ENCODE results near the gene ULK1.
"Not testable (repeated sequence)": the region's sequence is repeated elsewhere in the genome, so short reads cannot be mapped to it uniquely, and the experiment has no call there.

ULK1 gene

GRCh38 chr12:131943876-131944275 lies 49.5 kb downstream of the ULK1 start:
- TF ChIP-seq, protein P1, sequence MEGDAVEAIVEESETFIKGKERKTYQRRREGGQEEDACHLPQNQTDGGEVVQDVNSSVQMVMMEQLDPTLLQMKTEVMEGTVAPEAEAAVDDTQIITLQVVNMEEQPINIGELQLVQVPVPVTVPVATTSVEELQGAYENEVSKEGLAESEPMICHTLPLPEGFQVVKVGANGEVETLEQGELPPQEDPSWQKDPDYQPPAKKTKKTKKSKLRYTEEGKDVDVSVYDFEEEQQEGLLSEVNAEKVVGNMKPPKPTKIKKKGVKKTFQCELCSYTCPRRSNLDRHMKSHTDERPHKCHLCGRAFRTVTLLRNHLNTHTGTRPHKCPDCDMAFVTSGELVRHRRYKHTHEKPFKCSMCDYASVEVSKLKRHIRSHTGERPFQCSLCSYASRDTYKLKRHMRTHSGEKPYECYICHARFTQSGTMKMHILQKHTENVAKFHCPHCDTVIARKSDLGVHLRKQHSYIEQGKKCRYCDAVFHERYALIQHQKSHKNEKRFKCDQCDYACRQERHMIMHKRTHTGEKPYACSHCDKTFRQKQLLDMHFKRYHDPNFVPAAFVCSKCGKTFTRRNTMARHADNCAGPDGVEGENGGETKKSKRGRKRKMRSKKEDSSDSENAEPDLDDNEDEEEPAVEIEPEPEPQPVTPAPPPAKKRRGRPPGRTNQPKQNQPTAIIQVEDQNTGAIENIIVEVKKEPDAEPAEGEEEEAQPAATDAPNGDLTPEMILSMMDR (IDR thresholded peaks at IDR 0.05; ENCODE audit: insufficient read depth, missing control alignments) = no peak
- DNase-seq (ENCODE audit: insufficient read length, low spot score) (no peak), FAIRE-seq (no peak)

DNA sequence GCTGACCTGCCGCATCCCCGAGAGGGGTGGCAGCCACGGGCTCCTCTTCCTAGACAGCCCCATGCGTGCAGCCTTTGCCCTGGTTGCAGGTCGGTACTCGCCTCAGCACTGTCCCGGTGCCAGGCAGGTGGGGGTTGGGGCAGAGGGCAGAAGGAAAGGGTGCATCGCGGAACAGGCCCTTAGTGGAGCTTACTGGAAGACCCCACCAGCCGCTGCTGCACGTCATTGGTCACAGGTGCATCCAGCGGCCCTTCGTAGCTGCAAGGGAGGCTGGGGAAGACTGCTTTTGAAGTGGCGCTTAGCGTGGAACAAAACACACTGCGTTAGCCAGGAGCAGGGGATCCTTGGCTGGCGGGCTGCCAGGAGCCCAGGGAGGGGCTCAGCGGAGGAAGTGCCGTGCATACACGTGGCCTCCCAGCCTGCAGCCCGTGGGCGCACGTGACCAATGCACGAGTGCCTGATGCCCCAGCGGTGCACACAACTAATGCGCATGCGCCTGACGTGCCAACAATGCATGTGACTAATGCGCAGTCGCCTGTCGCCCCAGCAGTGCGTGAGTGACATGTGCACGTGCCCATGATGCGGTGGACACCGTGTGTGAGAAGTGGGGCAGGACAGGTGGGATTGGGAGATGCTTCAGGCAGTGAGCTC lies 50.3 kb downstream of the ULK1 start:
- no peak for FAIRE-seq
- TF ChIP-seq, protein P1 (IDR thresholded peaks at IDR 0.05; ENCODE audit: insufficient read depth, missing control alignments) = no peak
- DNase-seq (ENCODE audit: insufficient read length, low spot score) = no peak

DNA sequence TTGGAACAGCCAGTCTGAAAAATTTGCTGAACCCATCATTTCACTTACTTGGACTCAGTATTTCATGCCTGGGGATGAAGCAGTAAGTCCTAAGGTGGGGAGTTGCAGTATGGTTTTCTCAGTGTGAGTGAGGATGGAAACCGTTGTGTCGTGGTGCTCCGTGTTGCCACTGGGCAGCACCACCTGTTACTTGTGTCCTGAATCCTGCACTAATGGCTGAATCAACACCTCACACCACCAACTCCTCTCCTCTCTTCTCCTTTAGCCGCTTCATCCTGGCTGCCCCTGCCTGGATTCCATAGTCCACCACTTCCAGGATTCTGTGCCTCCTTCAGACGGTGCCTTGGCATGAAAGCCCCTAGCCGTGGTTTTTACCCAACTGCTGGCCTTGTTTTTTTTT lies 52.3 kb downstream of the ULK1 start:
- TF ChIP-seq, protein P1 (IDR thresholded peaks at IDR 0.05; ENCODE audit: insufficient read depth, missing control alignments) = no peak
- no peak for FAIRE-seq
- no peak for DNase-seq (ENCODE audit: insufficient read length, low spot score)

DNA sequence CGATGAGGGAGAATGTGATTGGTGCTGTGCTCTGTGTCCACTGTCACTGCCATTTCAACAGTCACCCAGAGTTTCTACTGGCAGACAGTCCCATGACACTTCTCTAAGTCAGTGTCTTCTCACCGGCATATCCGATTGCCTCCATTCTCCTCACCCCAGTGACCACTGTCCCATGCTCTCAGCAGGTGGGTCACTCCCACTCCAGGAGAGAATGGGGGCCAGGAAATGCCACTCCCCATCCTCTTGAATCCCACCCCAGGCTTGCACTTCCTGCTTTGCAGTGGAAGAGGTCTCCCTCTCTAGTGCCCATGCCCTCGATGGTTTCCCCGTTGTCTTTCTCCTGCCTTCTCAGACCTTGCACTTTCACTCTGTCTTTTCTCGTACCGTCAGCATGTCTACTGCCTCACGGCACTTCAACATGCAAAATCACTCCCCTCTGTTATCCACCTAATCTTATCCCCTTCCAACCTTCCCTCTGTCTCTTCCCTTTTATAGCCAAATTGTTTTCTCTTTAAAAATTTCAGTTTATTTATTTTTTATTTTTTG lies 53.1 kb downstream of the ULK1 start:
- FAIRE-seq (no peak), DNase-seq (ENCODE audit: insufficient read length, low spot score) (no peak)
- TF ChIP-seq, protein P1 (IDR thresholded peaks at IDR 0.05; ENCODE audit: insufficient read depth, missing control alignments) = no peak

- TF ChIP-seq, protein P1 (IDR thresholded peaks at IDR 0.05; ENCODE audit: insufficient read depth, missing control alignments) = no peak
- DNase-seq (ENCODE audit: insufficient read length, low spot score) = no peak
- no peak for FAIRE-seq
Observed at GRCh38 chr12:131948166-131948712, 53.8 kb downstream of the ULK1 start.

DNA sequence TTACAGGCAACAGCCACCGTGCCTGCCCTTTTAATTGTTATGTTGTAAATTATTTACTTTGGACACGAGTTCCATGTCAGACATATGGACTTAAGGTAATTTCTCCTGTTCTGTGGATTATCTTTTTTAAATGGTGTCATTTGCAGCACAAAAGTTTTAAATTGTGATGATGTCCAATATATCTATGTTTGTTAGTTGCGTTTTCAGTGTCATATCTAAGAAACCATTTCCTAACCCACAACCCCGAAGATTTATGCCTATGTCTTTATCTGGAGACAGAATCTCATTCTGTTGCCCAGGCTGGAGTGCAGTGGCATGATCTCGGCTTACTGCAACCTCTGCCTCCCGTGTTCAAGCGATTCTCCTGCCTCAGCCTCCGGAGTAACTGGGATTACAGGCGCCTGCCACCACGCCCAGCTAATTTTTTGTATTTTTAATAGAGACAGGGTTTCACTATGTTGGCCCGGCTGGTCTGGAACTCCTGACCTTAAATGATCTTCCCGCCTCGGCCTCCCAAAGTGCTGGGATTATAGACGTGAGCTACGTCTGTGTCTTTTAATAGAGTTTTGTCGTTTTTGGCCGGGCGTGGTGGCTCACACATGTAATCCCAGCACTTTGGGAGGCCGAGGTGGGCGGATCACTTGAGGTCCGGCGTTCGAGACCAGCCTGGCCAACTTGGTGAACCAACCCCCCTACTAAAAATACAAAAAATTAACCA lies 54.5 kb downstream of the ULK1 start:
- FAIRE-seq; DNase-seq (ENCODE audit: insufficient read length, low spot score): not testable (repeated sequence)

DNA sequence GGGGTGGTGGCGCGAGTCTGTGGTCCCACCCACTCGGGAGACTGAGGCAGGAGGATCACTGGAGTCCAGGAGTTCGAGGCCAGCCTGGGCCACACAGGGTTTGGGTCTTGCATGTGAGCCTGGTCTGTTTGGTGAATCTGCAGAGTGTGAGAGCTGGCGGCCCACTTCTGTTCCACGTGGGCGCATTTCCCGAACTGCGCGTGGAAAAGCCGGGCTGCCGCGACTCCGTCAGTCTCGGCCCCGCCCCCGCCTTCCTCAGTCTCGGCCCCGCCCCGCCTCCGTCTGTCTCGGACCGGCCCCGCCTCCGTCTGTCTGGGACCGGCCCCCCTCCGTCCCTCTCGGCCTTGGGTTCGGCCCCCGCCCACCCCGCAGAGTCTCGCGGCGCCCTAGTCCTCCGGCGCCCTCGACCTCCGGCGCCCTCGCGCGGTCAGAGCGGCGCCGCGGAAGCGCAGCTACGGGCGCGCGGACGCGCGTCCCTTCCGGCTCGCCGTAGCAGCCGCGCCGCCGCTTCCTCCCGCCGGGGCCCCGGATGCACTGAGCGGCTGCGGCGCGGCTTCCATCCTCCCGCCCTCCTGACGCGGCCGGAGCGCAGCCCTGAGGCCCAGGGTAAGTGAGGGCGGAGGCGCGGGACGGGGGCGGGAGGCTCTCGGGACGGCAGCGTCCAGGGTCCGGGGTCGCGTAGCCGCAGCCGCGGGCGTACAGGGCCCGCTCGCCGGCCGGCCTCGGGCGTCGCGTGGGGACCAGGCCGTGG lies 55.2 kb downstream of the ULK1 start, which contains the start of gene EP400:
EP400 (plus strand) TSS at position 512 of the 751 bp plus-strand sequence. CDS start 10,678 bp downstream, outside the sequence.
- no peak for FAIRE-seq
- DNase-seq (ENCODE audit: insufficient read length, low spot score) = peak; percentile 81
- TF ChIP-seq, protein P1 (IDR thresholded peaks at IDR 0.05; ENCODE audit: insufficient read depth, missing control alignments) = peak; percentile 50

Data from D721Med (cell line).